GM23338 (cell line): ENCODE results near the gene GNLY. TPM values are rescaled to one million over a fixed set of nuclear protein-coding genes. Genes with fewer than 3 reads are reported as not detected.

ENCODE experiments used
- ATAC-seq: fragments of 200-7000 bp; cut with Tn5 transposase; 3 replicates; pipeline ENCODE4 v1.9.1; 2020
- DNase-seq: peaks from one replicate; pipeline ENCODE4 v3.0.0-alpha.2; 2015; ENCODE audit warnings: low spot score
- H2AFZ ChIP-seq: fragments of 200-600 bp; sonication (generic); 2 replicates; pipeline ENCODE4 v1.8.0; 2016; ENCODE audit warnings: antibody characterized with exemption, mild to moderate bottlenecking, moderate library complexity
- H3F3A ChIP-seq: fragments of 200-600 bp; sonication (generic); replicated peaks from 2 replicates; pipeline ENCODE4 v1.8.0; 2017; ENCODE audit warnings: antibody characterized with exemption, mixed run types, low read depth
- H3K27ac ChIP-seq: fragments of 200-600 bp; sonication (generic); 2 replicates; pipeline ENCODE4 v1.6.1; 2016; ENCODE audit warnings: low read depth
- H3K27me3 ChIP-seq: fragments of 200-600 bp; sonication (generic); 2 replicates; pipeline ENCODE4 v1.8.0; 2016; ENCODE audit warnings: mild to moderate bottlenecking, mixed run types, moderate library complexity; ENCODE audit not compliant: insufficient read depth
- H3K36me3 ChIP-seq: fragments of 200-600 bp; sonication (generic); 2 replicates; pipeline ENCODE4 v1.8.0; 2016; ENCODE audit warnings: mild to moderate bottlenecking; ENCODE audit not compliant: insufficient read depth
- H3K4me1 ChIP-seq: fragments of 200-600 bp; sonication (generic); 2 replicates; pipeline ENCODE4 v1.8.0; 2016; ENCODE audit warnings: mild to moderate bottlenecking, moderate library complexity; ENCODE audit not compliant: insufficient read depth
- H3K4me2 ChIP-seq: fragments of 200-600 bp; sonication (generic); 2 replicates; pipeline ENCODE4 v1.7.1; 2017; ENCODE audit warnings: mixed run types
- H3K4me3 ChIP-seq: fragments of 200-600 bp; sonication (generic); 2 replicates; pipeline ENCODE4 v1.6.1; 2016; ENCODE audit warnings: mixed run types
- H3K79me2 ChIP-seq: fragments of 200-600 bp; sonication (generic); replicated peaks from 2 replicates; pipeline ENCODE4 v1.8.0; 2017; ENCODE audit warnings: mild to moderate bottlenecking; ENCODE audit not compliant: insufficient read depth
- H3K9me2 ChIP-seq: fragments of 200-600 bp; sonication (generic); 2 replicates; pipeline ENCODE4 v1.8.0; 2017; ENCODE audit not compliant: insufficient read depth
- H4K20me1 ChIP-seq: fragments of 200-600 bp; sonication (generic); replicated peaks from 2 replicates; pipeline ENCODE4 v1.8.0; 2017; ENCODE audit warnings: mild to moderate bottlenecking; ENCODE audit not compliant: insufficient read depth
- H3K27ac Mint-ChIP-seq: 2 replicates; pipeline ENCODE4 v1.8.0; 2020; ENCODE audit warnings: inconsistent platforms, mild to moderate bottlenecking, moderate library complexity, mixed read lengths
- H3K27me3 Mint-ChIP-seq: 3 replicates; pipeline ENCODE4 v1.8.0; 2022; ENCODE audit warnings: low read depth, mild to moderate bottlenecking, moderate library complexity, mixed read lengths, inconsistent platforms; ENCODE audit not compliant: insufficient read depth, poor library complexity
- H3K36me3 Mint-ChIP-seq: 3 replicates; pipeline ENCODE4 v1.8.0; 2021; ENCODE audit warnings: low read depth, mild to moderate bottlenecking, inconsistent platforms, moderate library complexity, mixed read lengths
- H3K4me1 Mint-ChIP-seq: 3 replicates; pipeline ENCODE4 v1.8.0; 2020; ENCODE audit warnings: mild to moderate bottlenecking, inconsistent platforms, mixed read lengths
- H3K4me3 Mint-ChIP-seq: 3 replicates; pipeline ENCODE4 v1.8.0; 2021; ENCODE audit warnings: moderate library complexity, mild to moderate bottlenecking, inconsistent platforms, mixed read lengths
- H3K9me3 Mint-ChIP-seq: 3 replicates; pipeline ENCODE4 v1.8.0; 2020; ENCODE audit warnings: moderate library complexity, mild to moderate bottlenecking, inconsistent platforms, mixed read lengths
- CREB1 ChIP-seq: fragments of 250-450 bp; sonication (Bioruptor Pico); IDR thresholded peaks from 2 replicates; pipeline ENCODE4 v1.5.0; 2020; ENCODE audit warnings: low read depth, mild to moderate bottlenecking, moderate library complexity
- EZH2 ChIP-seq: fragments of 200-600 bp; sonication (generic); IDR thresholded peaks from one replicate; pipeline ENCODE4 v1.8.0; 2017; ENCODE audit warnings: antibody characterized with exemption, mild to moderate bottlenecking, low read depth; ENCODE audit not compliant: unreplicated experiment
- EZH2phosphoT487 ChIP-seq: fragments of 200-600 bp; sonication (generic); IDR thresholded peaks from one replicate; pipeline ENCODE4 v1.8.1; 2018; ENCODE audit warnings: antibody characterized with exemption; ENCODE audit not compliant: unreplicated experiment
- JUNB ChIP-seq: IDR thresholded peaks from one replicate; pipeline ENCODE4 v1.6.1; 2016; ENCODE audit warnings: antibody characterized with exemption; ENCODE audit not compliant: unreplicated experiment
- NANOG ChIP-seq: IDR thresholded peaks from 2 replicates; pipeline ENCODE4 v1.6.1; 2016; ENCODE audit warnings: antibody characterized with exemption, borderline replicate concordance
- POLR2AphosphoS5 ChIP-seq: IDR thresholded peaks from 2 replicates; pipeline ENCODE4 v1.6.1; 2016; ENCODE audit warnings: antibody characterized with exemption, low read depth
- ZNF114 ChIP-seq: fragments of 250-450 bp; sonication (Bioruptor Pico); IDR thresholded peaks from 2 replicates; pipeline ENCODE4 v1.5.0; 2020; ENCODE audit warnings: mild to moderate bottlenecking, moderate library complexity
- polyA plus RNA-seq: library from polyadenylated mRNA; unstranded; fragments of >200 nt; fragmentation: Nextera tagmentation; extraction: Ambion mirVana; gene quantifications from 2 replicates; pipeline ENCODE4 v1.2.1, GENCODE V29; 2016
- total RNA-seq: library from RNA; depleted of rRNA; stranded (reverse); fragments of >200 nt; shearing (Covaris generic); gene quantifications from 2 replicates; pipeline ENCODE4 v1.2.3, GENCODE V29; 2014
- TF ChIP-seq, protein P1 (sequence below): IDR thresholded peaks from 2 replicates; pipeline ENCODE4 v1.6.1; 2016; ENCODE audit warnings: antibody characterized with exemption
- TF ChIP-seq, protein P2 (sequence below), 2 experiments: fragments of 200-600 bp in 1 of 2; sonication (generic) in 1 of 2; conservative IDR thresholded peaks; 2 replicates each; pipeline versions ENCODE4 v1.5.1 to v1.6.1; 2016 to 2017; ENCODE audit warnings: antibody characterized with exemption in 2 of 2, low read depth in 2 of 2, mild to moderate bottlenecking in 2 of 2, moderate library complexity in 1 of 2
- TF ChIP-seq, protein P3 (sequence below): fragments of 250-450 bp; sonication (Bioruptor Pico); IDR thresholded peaks from 2 replicates; pipeline ENCODE4 v1.5.0; 2020; ENCODE audit warnings: mild to moderate bottlenecking, moderate library complexity

Gene GNLY
- total and polyA plus RNA-seq, 2 experiments from 2014 or later = not detected

DNA sequence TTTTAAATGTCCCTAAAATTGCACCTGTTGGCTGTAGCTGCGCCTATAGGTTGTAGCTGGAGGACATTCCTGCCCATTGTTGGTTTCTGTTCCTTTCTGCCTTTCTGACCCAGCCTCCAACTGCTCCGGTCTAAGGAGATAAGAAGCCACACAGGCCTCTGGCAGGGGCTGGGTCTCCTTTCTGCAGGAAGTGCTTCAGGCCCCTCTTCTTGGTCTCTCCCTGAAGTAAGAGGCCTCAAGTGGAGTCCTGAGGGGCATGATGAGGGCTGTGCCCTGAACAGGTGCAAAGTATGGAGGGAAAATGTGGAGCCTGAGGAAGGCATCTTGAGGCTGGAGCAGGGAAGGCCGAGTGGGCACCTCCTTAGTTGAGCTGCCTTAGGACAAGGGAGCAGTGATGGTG, 15.8 kb upstream of the GNLY start:
- H3K4me2 ChIP-seq = 0 out of 2 replicates have a peak overlapping the region, but pooled peaks have one; percentile 5

More for the DNA sequence above, 15.8 kb upstream of the GNLY start:
- Histone ChIP-seq H3K27me3 (no peaks in the 10 kb centered on the region), H3F3A (no peaks in the 10 kb centered on the region), H3K27ac (no peak overlapping the region), H4K20me1 (no peaks in the 10 kb centered on the region), H3K79me2 (no peaks in the 10 kb centered on the region), H3K9me2 (no peaks in the 10 kb centered on the region), H3K4me1 (peaks cover 8% of the 10 kb centered on the region), H3K4me3 (no peak overlapping the region), H3K36me3 (no peaks in the 10 kb centered on the region), H2AFZ (peak overlapping the region; percentile 72; the same call in 1 of the 2 replicates)
- H3K9me3 Mint-ChIP-seq = no peaks in the 10 kb centered on the region
- ATAC-seq (no peak), DNase-seq (no peak)
- TF ChIP-seq POLR2AphosphoS5 (no peak), JUNB (no peak), ZNF114 (CRISPR knock-in tag) (no peak), EZH2 (no peak), NANOG (no peak), CREB1 (CRISPR knock-in tag) (no peak), EZH2phosphoT487 (no peak)
- TF ChIP-seq, protein P1, sequence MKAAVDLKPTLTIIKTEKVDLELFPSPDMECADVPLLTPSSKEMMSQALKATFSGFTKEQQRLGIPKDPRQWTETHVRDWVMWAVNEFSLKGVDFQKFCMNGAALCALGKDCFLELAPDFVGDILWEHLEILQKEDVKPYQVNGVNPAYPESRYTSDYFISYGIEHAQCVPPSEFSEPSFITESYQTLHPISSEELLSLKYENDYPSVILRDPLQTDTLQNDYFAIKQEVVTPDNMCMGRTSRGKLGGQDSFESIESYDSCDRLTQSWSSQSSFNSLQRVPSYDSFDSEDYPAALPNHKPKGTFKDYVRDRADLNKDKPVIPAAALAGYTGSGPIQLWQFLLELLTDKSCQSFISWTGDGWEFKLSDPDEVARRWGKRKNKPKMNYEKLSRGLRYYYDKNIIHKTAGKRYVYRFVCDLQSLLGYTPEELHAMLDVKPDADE = no peak
- TF ChIP-seq, protein P2, sequence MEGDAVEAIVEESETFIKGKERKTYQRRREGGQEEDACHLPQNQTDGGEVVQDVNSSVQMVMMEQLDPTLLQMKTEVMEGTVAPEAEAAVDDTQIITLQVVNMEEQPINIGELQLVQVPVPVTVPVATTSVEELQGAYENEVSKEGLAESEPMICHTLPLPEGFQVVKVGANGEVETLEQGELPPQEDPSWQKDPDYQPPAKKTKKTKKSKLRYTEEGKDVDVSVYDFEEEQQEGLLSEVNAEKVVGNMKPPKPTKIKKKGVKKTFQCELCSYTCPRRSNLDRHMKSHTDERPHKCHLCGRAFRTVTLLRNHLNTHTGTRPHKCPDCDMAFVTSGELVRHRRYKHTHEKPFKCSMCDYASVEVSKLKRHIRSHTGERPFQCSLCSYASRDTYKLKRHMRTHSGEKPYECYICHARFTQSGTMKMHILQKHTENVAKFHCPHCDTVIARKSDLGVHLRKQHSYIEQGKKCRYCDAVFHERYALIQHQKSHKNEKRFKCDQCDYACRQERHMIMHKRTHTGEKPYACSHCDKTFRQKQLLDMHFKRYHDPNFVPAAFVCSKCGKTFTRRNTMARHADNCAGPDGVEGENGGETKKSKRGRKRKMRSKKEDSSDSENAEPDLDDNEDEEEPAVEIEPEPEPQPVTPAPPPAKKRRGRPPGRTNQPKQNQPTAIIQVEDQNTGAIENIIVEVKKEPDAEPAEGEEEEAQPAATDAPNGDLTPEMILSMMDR (conservative IDR thresholded peaks at IDR 0.05; ENCODE audit: low read depth in 2 of 2) = no peak
- TF ChIP-seq, protein P3, sequence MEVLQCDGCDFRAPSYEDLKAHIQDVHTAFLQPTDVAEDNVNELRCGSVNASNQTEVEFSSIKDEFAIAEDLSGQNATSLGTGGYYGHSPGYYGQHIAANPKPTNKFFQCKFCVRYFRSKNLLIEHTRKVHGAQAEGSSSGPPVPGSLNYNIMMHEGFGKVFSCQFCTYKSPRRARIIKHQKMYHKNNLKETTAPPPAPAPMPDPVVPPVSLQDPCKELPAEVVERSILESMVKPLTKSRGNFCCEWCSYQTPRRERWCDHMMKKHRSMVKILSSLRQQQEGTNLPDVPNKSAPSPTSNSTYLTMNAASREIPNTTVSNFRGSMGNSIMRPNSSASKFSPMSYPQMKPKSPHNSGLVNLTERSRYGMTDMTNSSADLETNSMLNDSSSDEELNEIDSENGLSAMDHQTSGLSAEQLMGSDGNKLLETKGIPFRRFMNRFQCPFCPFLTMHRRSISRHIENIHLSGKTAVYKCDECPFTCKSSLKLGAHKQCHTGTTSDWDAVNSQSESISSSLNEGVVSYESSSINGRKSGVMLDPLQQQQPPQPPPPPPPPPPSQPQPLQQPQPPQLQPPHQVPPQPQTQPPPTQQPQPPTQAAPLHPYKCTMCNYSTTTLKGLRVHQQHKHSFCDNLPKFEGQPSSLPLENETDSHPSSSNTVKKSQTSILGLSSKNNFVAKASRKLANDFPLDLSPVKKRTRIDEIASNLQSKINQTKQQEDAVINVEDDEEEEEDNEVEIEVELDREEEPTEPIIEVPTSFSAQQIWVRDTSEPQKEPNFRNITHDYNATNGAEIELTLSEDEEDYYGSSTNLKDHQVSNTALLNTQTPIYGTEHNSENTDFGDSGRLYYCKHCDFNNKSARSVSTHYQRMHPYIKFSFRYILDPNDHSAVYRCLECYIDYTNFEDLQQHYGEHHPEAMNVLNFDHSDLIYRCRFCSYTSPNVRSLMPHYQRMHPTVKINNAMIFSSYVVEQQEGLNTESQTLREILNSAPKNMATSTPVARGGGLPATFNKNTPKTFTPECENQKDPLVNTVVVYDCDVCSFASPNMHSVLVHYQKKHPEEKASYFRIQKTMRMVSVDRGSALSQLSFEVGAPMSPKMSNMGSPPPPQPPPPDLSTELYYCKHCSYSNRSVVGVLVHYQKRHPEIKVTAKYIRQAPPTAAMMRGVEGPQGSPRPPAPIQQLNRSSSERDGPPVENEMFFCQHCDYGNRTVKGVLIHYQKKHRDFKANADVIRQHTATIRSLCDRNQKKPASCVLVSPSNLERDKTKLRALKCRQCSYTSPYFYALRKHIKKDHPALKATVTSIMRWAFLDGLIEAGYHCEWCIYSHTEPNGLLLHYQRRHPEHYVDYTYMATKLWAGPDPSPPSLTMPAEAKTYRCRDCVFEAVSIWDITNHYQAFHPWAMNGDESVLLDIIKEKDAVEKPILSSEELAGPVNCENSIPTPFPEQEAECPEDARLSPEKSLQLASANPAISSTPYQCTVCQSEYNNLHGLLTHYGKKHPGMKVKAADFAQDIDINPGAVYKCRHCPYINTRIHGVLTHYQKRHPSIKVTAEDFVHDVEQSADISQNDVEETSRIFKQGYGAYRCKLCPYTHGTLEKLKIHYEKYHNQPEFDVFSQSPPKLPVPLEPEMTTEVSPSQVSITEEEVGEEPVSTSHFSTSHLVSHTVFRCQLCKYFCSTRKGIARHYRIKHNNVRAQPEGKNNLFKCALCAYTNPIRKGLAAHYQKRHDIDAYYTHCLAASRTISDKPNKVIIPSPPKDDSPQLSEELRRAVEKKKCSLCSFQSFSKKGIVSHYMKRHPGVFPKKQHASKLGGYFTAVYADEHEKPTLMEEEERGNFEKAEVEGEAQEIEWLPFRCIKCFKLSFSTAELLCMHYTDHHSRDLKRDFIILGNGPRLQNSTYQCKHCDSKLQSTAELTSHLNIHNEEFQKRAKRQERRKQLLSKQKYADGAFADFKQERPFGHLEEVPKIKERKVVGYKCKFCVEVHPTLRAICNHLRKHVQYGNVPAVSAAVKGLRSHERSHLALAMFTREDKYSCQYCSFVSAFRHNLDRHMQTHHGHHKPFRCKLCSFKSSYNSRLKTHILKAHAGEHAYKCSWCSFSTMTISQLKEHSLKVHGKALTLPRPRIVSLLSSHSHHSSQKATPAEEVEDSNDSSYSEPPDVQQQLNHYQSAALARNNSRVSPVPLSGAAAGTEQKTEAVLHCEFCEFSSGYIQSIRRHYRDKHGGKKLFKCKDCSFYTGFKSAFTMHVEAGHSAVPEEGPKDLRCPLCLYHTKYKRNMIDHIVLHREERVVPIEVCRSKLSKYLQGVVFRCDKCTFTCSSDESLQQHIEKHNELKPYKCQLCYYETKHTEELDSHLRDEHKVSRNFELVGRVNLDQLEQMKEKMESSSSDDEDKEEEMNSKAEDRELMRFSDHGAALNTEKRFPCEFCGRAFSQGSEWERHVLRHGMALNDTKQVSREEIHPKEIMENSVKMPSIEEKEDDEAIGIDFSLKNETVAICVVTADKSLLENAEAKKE (CRISPR knock-in tag) = no peak
- no peak overlapping the region; the same call in 2 of the 3 replicates for H3K4me3 Mint-ChIP-seq
- no peak overlapping the region for H3K27ac Mint-ChIP-seq
- peaks cover 14% of the 10 kb centered on the region; the same call in 2 of the 3 replicates for H3K4me1 Mint-ChIP-seq
- no peaks in the 10 kb centered on the region for H3K36me3 Mint-ChIP-seq
- H3K27me3 Mint-ChIP-seq = peaks cover 4% of the 10 kb centered on the region
